Uterus (tissue), 4 donors: ENCODE measurements around the gene CCSER1. TPM values are rescaled to one million over a fixed set of nuclear protein-coding genes. Genes with fewer than 3 reads are reported as not detected.

Experiments
- DNase-seq, 2 donors: peaks; one replicate each; pipeline ENCODE4 v3.0.0-alpha.2; 2019 to 2020
- H3K27ac ChIP-seq, 2 donors: fragments of 200-600 bp; sonication (generic); 1 replicate in 1 of 2; 2 replicates in 1 of 2; pipeline ENCODE4 v1.5.1; 2016 to 2018
- H3K27me3 ChIP-seq, 2 donors: fragments of 200-600 bp; sonication (generic); one replicate each; pipeline ENCODE4 v1.5.1; 2018 to 2019; ENCODE audit warnings: control low read depth in 1 of 2
- H3K36me3 ChIP-seq, 2 donors: fragments of 200-600 bp; sonication (generic); one replicate each; pipeline ENCODE4 v1.5.1; 2019; ENCODE audit warnings: control low read depth in 1 of 2
- H3K4me1 ChIP-seq, 2 donors: fragments of 200-600 bp; sonication (generic); one replicate each; pipeline ENCODE4 v1.5.1; 2018 to 2019; ENCODE audit warnings: control low read depth in 1 of 2
- H3K4me3 ChIP-seq, 2 donors: fragments of 200-600 bp; sonication (generic); 1 replicate in 1 of 2; 2 replicates in 1 of 2; pipeline ENCODE4 v1.5.1; 2018 to 2019; ENCODE audit warnings: mild to moderate bottlenecking in 1 of 2
- H3K9me3 ChIP-seq, 2 donors: fragments of 200-600 bp; sonication (generic); one replicate each; pipeline ENCODE4 v1.5.1; 2019; ENCODE audit warnings: control low read depth in 1 of 2
- CTCF ChIP-seq, 4 experiments: fragments of 200-600 bp in 2 of 4; fragments of 450-650 bp in 2 of 4; sonication (generic) in 2 of 4; IDR thresholded peaks; one replicate each; pipeline ENCODE4 v1.5.1; 2016 to 2019; ENCODE audit warnings: antibody characterized with exemption in 4 of 4, mild to moderate bottlenecking in 2 of 4, moderate library complexity in 1 of 4
- POLR2A ChIP-seq, 2 donors: fragments of 450-650 bp; IDR thresholded peaks; one replicate each; pipeline ENCODE4 v1.6.1; 2016; ENCODE audit warnings: antibody characterized with exemption in 2 of 2, mild to moderate bottlenecking in 1 of 2, moderate library complexity in 1 of 2
- intact Hi-C: fragments of 100-400 bp; cut with DNase I; formaldehyde crosslinking; loops from one replicate; pipeline ENCODE4 v1.15.1; 2023; ENCODE audit warnings: low total_unique reads
- total RNA-seq, 4 donors: library from RNA; depleted of rRNA in 3 of 4; stranded (reverse); fragments of >200 nt in 3 of 4; gene quantifications; one replicate each; pipeline versions ENCODE4 v1.1.0 to v1.2.4, GENCODE V29; 2014 to 2023
- donor health status: DM: yes; HTN: yes; CAD: no.

Gene CCSER1
- total RNA-seq, 4 donors from 2014 or later, result 2.8 to 54.7 (median 11.9) TPM

- no peak for DNase-seq
- Histone ChIP-seq H3K27ac (no peak overlapping the region), H3K9me3 (no peaks in the 10 kb centered on the region), H3K4me1 (no peaks in the 10 kb centered on the region), H3K4me3 (no peak overlapping the region), H3K36me3 (no peaks in the 10 kb centered on the region), H3K27me3 (no peaks in the 10 kb centered on the region)
- TF ChIP-seq POLR2A (IDR thresholded peaks at IDR 0.05) (no peak), CTCF (IDR thresholded peaks at IDR 0.05) (no peak)
- intact Hi-C loops, result no loop called here
Observed at GRCh38 chr4:90449626-90450025, 322.4 kb downstream of the CCSER1 start.

- intact Hi-C loops, result no loop called here
- H3K36me3 ChIP-seq, result no peaks in the 10 kb centered on the region
- no peak for DNase-seq
- no peak overlapping the region for H3K27ac ChIP-seq
- H3K27me3 ChIP-seq, result no peaks in the 10 kb centered on the region
- H3K4me3 ChIP-seq, result no peak overlapping the region
- no peaks in the 10 kb centered on the region for H3K9me3 ChIP-seq
- no peaks in the 10 kb centered on the region for H3K4me1 ChIP-seq
- TF ChIP-seq CTCF (IDR thresholded peaks at IDR 0.05) (no peak), POLR2A (IDR thresholded peaks at IDR 0.05) (no peak)
Observed at GRCh38 chr4:90456891-90457290, 329.7 kb downstream of the CCSER1 start.

GRCh38 chr4:90457817-90458216 lies 330.6 kb downstream of the CCSER1 start:
- Histone ChIP-seq H3K27me3 (no peaks in the 10 kb centered on the region), H3K27ac (no peak overlapping the region), H3K9me3 (no peaks in the 10 kb centered on the region), H3K36me3 (no peaks in the 10 kb centered on the region), H3K4me3 (no peak overlapping the region), H3K4me1 (no peaks in the 10 kb centered on the region)
- DNase-seq, result no peak
- intact Hi-C loops, result no loop called here
- TF ChIP-seq CTCF (IDR thresholded peaks at IDR 0.05) (no peak), POLR2A (IDR thresholded peaks at IDR 0.05) (no peak)

- Histone ChIP-seq H3K36me3 (no peaks in the 10 kb centered on the region), H3K9me3 (no peaks in the 10 kb centered on the region), H3K27ac (no peak overlapping the region), H3K4me1 (no peaks in the 10 kb centered on the region), H3K4me3 (no peak overlapping the region), H3K27me3 (no peaks in the 10 kb centered on the region)
- intact Hi-C loops, result no loop called here
- TF ChIP-seq CTCF (IDR thresholded peaks at IDR 0.05) (no peak), POLR2A (IDR thresholded peaks at IDR 0.05) (no peak)
- no peak for DNase-seq
Observed at GRCh38 chr4:90458576-90458975, 331.4 kb downstream of the CCSER1 start.

GRCh38 chr4:90474484-90474883 lies 347.3 kb downstream of the CCSER1 start:
- H3K36me3 ChIP-seq, result no peaks in the 10 kb centered on the region
- intact Hi-C loops, result no loop called here
- no peak for DNase-seq
- H3K4me3 ChIP-seq, result no peak overlapping the region
- H3K27me3 ChIP-seq, result no peaks in the 10 kb centered on the region
- H3K4me1 ChIP-seq, result no peaks in the 10 kb centered on the region
- H3K9me3 ChIP-seq, result no peaks in the 10 kb centered on the region
- no peak for TF ChIP-seq POLR2A (IDR thresholded peaks at IDR 0.05)
- TF ChIP-seq CTCF (IDR thresholded peaks at IDR 0.05), result no peak
- H3K27ac ChIP-seq, result no peak overlapping the region
